ENCODE results near the gene EFHC1. TPM values are rescaled to one million over a fixed set of nuclear protein-coding genes. Genes with fewer than 3 reads are reported as not detected.

The EFHC1 gene
- total and polyA plus RNA-seq, 2 experiments from 2014 or later: 24.3 to 28.0 TPM

DNA sequence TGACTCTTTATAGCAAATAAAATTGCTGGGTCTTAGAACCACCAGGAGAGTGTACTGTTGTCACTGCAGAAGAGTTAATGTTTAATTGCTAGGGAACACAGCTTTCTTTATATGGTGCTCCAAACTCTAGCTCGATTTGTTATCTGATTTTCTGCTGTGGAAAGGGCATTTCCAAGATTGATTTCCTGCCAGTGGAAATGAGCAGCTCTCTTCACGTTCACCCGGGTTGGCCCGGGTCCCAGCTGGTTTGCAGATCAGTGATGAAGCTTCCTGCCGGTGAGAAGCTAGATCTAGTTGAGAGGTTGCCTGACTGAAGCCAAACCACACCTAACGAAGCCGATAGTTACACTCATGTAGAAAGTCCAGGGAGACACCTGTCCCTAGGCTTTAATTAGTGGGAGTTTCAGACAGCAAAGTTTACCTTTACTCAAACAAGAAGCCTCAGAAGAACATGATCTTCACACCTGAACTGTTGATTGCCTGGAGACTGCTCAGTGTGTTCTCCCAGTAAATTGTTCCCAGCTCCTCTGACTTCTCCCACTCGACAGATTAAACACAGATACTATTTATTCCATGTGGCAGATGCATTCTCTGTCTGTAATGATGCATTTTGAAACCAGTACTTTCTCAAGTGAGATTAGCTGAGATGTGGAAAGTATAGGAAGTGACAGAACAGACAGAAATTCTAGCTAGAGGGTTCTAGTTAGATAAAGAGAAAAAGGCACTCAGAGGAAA lies 30.3 kb upstream of the EFHC1 start:
- Mint-ChIP-seq H3K4me1 (no peaks in the 10 kb centered on the region), H3K4me3 (no peak overlapping the region)
- H3K27ac ChIP-seq (ENCODE audit: low read depth): no peak overlapping the region

More for the DNA sequence above, 30.3 kb upstream of the EFHC1 start:
- Histone ChIP-seq H3K79me2 (replicated peaks; ENCODE audit: insufficient read depth) (no peaks in the 10 kb centered on the region), H3K9me2 (ENCODE audit: insufficient read depth) (no peaks in the 10 kb centered on the region), H3K36me3 (ENCODE audit: insufficient read depth) (no peaks in the 10 kb centered on the region), H3K27me3 (ENCODE audit: insufficient read depth) (no peaks in the 10 kb centered on the region), H3K4me3 (no peak overlapping the region), H4K20me1 (replicated peaks; ENCODE audit: insufficient read depth) (no peaks in the 10 kb centered on the region; the same call in 1 of the 2 replicates), H3F3A (replicated peaks; ENCODE audit: low read depth) (no peaks in the 10 kb centered on the region), H3K4me1 (ENCODE audit: insufficient read depth) (no peaks in the 10 kb centered on the region), H3K4me2 (no peak overlapping the region), H2AFZ (no peak overlapping the region)
- Mint-ChIP-seq H3K36me3 (ENCODE audit: low read depth) (peaks cover 16% of the 10 kb centered on the region; the same call in 2 of the 3 replicates), H3K9me3 (peaks cover 27% of the 10 kb centered on the region; the same call in 2 of the 3 replicates), H3K27ac (no peak overlapping the region), H3K27me3 (ENCODE audit: insufficient read depth, low read depth, poor library complexity) (no peaks in the 10 kb centered on the region)
- DNase-seq (ENCODE audit: low spot score) (no peak), ATAC-seq (no peak)
- TF ChIP-seq JUNB (IDR thresholded peaks at IDR 0.05; ENCODE audit: unreplicated experiment) (no peak), CREB1 (CRISPR knock-in tag; IDR thresholded peaks at IDR 0.05; ENCODE audit: low read depth) (no peak), EZH2 (IDR thresholded peaks at IDR 0.05; ENCODE audit: low read depth, unreplicated experiment) (no peak), STAT1 (IDR thresholded peaks at IDR 0.05; ENCODE audit: unreplicated experiment) (no peak), ZNF331 (CRISPR knock-in tag; IDR thresholded peaks at IDR 0.05; ENCODE audit: low read depth) (no peak), NANOG (IDR thresholded peaks at IDR 0.05; ENCODE audit: borderline replicate concordance) (no peak), POLR2AphosphoS5 (IDR thresholded peaks at IDR 0.05; ENCODE audit: low read depth) (no peak), ZNF114 (CRISPR knock-in tag; IDR thresholded peaks at IDR 0.05) (no peak)
- TF ChIP-seq, protein P1, sequence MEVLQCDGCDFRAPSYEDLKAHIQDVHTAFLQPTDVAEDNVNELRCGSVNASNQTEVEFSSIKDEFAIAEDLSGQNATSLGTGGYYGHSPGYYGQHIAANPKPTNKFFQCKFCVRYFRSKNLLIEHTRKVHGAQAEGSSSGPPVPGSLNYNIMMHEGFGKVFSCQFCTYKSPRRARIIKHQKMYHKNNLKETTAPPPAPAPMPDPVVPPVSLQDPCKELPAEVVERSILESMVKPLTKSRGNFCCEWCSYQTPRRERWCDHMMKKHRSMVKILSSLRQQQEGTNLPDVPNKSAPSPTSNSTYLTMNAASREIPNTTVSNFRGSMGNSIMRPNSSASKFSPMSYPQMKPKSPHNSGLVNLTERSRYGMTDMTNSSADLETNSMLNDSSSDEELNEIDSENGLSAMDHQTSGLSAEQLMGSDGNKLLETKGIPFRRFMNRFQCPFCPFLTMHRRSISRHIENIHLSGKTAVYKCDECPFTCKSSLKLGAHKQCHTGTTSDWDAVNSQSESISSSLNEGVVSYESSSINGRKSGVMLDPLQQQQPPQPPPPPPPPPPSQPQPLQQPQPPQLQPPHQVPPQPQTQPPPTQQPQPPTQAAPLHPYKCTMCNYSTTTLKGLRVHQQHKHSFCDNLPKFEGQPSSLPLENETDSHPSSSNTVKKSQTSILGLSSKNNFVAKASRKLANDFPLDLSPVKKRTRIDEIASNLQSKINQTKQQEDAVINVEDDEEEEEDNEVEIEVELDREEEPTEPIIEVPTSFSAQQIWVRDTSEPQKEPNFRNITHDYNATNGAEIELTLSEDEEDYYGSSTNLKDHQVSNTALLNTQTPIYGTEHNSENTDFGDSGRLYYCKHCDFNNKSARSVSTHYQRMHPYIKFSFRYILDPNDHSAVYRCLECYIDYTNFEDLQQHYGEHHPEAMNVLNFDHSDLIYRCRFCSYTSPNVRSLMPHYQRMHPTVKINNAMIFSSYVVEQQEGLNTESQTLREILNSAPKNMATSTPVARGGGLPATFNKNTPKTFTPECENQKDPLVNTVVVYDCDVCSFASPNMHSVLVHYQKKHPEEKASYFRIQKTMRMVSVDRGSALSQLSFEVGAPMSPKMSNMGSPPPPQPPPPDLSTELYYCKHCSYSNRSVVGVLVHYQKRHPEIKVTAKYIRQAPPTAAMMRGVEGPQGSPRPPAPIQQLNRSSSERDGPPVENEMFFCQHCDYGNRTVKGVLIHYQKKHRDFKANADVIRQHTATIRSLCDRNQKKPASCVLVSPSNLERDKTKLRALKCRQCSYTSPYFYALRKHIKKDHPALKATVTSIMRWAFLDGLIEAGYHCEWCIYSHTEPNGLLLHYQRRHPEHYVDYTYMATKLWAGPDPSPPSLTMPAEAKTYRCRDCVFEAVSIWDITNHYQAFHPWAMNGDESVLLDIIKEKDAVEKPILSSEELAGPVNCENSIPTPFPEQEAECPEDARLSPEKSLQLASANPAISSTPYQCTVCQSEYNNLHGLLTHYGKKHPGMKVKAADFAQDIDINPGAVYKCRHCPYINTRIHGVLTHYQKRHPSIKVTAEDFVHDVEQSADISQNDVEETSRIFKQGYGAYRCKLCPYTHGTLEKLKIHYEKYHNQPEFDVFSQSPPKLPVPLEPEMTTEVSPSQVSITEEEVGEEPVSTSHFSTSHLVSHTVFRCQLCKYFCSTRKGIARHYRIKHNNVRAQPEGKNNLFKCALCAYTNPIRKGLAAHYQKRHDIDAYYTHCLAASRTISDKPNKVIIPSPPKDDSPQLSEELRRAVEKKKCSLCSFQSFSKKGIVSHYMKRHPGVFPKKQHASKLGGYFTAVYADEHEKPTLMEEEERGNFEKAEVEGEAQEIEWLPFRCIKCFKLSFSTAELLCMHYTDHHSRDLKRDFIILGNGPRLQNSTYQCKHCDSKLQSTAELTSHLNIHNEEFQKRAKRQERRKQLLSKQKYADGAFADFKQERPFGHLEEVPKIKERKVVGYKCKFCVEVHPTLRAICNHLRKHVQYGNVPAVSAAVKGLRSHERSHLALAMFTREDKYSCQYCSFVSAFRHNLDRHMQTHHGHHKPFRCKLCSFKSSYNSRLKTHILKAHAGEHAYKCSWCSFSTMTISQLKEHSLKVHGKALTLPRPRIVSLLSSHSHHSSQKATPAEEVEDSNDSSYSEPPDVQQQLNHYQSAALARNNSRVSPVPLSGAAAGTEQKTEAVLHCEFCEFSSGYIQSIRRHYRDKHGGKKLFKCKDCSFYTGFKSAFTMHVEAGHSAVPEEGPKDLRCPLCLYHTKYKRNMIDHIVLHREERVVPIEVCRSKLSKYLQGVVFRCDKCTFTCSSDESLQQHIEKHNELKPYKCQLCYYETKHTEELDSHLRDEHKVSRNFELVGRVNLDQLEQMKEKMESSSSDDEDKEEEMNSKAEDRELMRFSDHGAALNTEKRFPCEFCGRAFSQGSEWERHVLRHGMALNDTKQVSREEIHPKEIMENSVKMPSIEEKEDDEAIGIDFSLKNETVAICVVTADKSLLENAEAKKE (CRISPR knock-in tag; IDR thresholded peaks at IDR 0.05): no peak
- TF ChIP-seq, protein P2, sequence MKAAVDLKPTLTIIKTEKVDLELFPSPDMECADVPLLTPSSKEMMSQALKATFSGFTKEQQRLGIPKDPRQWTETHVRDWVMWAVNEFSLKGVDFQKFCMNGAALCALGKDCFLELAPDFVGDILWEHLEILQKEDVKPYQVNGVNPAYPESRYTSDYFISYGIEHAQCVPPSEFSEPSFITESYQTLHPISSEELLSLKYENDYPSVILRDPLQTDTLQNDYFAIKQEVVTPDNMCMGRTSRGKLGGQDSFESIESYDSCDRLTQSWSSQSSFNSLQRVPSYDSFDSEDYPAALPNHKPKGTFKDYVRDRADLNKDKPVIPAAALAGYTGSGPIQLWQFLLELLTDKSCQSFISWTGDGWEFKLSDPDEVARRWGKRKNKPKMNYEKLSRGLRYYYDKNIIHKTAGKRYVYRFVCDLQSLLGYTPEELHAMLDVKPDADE (IDR thresholded peaks at IDR 0.05): no peak
- TF ChIP-seq, protein P3, sequence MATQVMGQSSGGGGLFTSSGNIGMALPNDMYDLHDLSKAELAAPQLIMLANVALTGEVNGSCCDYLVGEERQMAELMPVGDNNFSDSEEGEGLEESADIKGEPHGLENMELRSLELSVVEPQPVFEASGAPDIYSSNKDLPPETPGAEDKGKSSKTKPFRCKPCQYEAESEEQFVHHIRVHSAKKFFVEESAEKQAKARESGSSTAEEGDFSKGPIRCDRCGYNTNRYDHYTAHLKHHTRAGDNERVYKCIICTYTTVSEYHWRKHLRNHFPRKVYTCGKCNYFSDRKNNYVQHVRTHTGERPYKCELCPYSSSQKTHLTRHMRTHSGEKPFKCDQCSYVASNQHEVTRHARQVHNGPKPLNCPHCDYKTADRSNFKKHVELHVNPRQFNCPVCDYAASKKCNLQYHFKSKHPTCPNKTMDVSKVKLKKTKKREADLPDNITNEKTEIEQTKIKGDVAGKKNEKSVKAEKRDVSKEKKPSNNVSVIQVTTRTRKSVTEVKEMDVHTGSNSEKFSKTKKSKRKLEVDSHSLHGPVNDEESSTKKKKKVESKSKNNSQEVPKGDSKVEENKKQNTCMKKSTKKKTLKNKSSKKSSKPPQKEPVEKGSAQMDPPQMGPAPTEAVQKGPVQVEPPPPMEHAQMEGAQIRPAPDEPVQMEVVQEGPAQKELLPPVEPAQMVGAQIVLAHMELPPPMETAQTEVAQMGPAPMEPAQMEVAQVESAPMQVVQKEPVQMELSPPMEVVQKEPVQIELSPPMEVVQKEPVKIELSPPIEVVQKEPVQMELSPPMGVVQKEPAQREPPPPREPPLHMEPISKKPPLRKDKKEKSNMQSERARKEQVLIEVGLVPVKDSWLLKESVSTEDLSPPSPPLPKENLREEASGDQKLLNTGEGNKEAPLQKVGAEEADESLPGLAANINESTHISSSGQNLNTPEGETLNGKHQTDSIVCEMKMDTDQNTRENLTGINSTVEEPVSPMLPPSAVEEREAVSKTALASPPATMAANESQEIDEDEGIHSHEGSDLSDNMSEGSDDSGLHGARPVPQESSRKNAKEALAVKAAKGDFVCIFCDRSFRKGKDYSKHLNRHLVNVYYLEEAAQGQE (IDR thresholded peaks at IDR 0.05; ENCODE audit: unreplicated experiment): no peak

Data from GM23338 (cell line).